HEK293 (cell line): ENCODE measurements around the gene BBC3.
"Not testable (repeated sequence)": the region's sequence is repeated elsewhere in the genome, so short reads cannot be mapped to it uniquely, and the experiment has no call there.

Experiments used
- CTCF ChIA-PET: fragments of 350-600 bp; formaldehyde crosslinking; extraction: SDS; loops from one replicate; lab custom pipeline; 2021; ENCODE audit warnings: antibody characterized with exemption; lab: Yijun Ruan, JAX
- POLR2A ChIA-PET: fragments of 300-600 bp; formaldehyde crosslinking; extraction: SDS; loops from one replicate; lab custom pipeline; 2020; ENCODE audit warnings: antibody characterized with exemption, inconsistent platforms; lab: Yijun Ruan, JAX
- H3K27ac ChIP-seq: fragments of 200-500 bp; sonication (Bioruptor generic); 2 replicates; pipeline ENCODE4 v1.5.1; 2014; ENCODE audit warnings: low read depth, low read length, control low read depth, inconsistent platforms; ENCODE audit errors: extremely low read depth
- H3K36me3 ChIP-seq, 2 experiments: fragments of 200-500 bp in 1 of 2; sonication (Bioruptor generic) in 1 of 2; 1 replicate in 1 of 2; 2 replicates in 1 of 2; pipeline ENCODE4 v1.5.1; 2014 to 2017; ENCODE audit warnings: inconsistent platforms in 2 of 2, low read length in 2 of 2; ENCODE audit not compliant: control insufficient read depth in 2 of 2, insufficient read depth in 1 of 2
- H3K4me1 ChIP-seq: fragments of 200-500 bp; sonication (Bioruptor generic); 2 replicates; pipeline ENCODE4 v1.5.1; 2014; ENCODE audit warnings: mild to moderate bottlenecking, low read length, inconsistent platforms; ENCODE audit not compliant: control insufficient read depth, insufficient read depth
- H3K4me3 ChIP-seq: 2 replicates; pipeline ENCODE4 v1.5.1; 2011; ENCODE audit warnings: low read depth, mild to moderate bottlenecking, control low read depth, low read length, moderate library complexity
- H3K9me3 ChIP-seq: fragments of 200-500 bp; sonication (Bioruptor generic); 2 replicates; pipeline ENCODE4 v1.5.1; 2014; ENCODE audit warnings: low read depth, low read length, inconsistent platforms; ENCODE audit not compliant: control insufficient read depth, insufficient read depth
- ZBTB6 ChIP-seq: fragments of 450-650 bp; formaldehyde crosslinking; IDR thresholded peaks from 2 replicates; pipeline ENCODE4 v1.5.1; 2017; ENCODE audit warnings: missing biosample characterization, missing genetic modification characterization
- ZBTB7A ChIP-seq: fragments of 450-650 bp; formaldehyde crosslinking; IDR thresholded peaks from 2 replicates; pipeline ENCODE4 v1.5.1; 2016; ENCODE audit warnings: low read depth, missing biosample characterization, missing genetic modification characterization
- ZNF18 ChIP-seq: fragments of 450-650 bp; formaldehyde crosslinking; IDR thresholded peaks from 2 replicates; pipeline ENCODE4 v1.5.1; 2016; ENCODE audit warnings: missing biosample characterization, missing genetic modification characterization
- ZNF362 ChIP-seq: fragments of 450-650 bp; formaldehyde crosslinking; IDR thresholded peaks from 2 replicates; pipeline ENCODE4 v1.5.1; 2016; ENCODE audit warnings: missing biosample characterization, missing genetic modification characterization
- ZNF518A ChIP-seq: fragments of 450-650 bp; formaldehyde crosslinking; conservative IDR thresholded peaks from 2 replicates; pipeline ENCODE4 v1.5.1; 2016; ENCODE audit warnings: low read depth, missing biosample characterization, missing genetic modification characterization
- ZNF704 ChIP-seq: fragments of 450-650 bp; formaldehyde crosslinking; IDR thresholded peaks from 2 replicates; pipeline ENCODE4 v1.5.1; 2016; ENCODE audit warnings: missing biosample characterization, missing genetic modification characterization
- ZNF785 ChIP-seq: fragments of 450-650 bp; formaldehyde crosslinking; IDR thresholded peaks from 2 replicates; pipeline ENCODE4 v1.5.1; 2016; ENCODE audit warnings: missing biosample characterization, missing genetic modification characterization

Gene BBC3

GRCh38 chr19:47264629-47265028 lies 33.6 kb upstream of the BBC3 start (continued):
- TF ChIP-seq ZNF18 (tag by site-specific recombination) (no peak), ZNF362 (tag by site-specific recombination) (no peak), ZBTB7A (tag by site-specific recombination) (no peak), ZNF785 (tag by site-specific recombination) (no peak), ZNF704 (tag by site-specific recombination) (no peak), ZBTB6 (no peak)

- not testable (repeated sequence) for H3K4me1 ChIP-seq, H3K27ac ChIP-seq, H3K4me3 ChIP-seq, H3K9me3 ChIP-seq
- ChIA-PET CTCF (interaction anchor here (0.8 to 1.4 kb wide), 3 partner anchors 14 to 51 kb away, joined by 4 to 5 read pairs (median 4); no protein-coding TSS in a partner anchor), POLR2A (interaction anchor here (0.7 to 2.1 kb wide), 7 partner anchors 9 to 36 kb away, joined by 3 to 9 read pairs (median 4); partner anchors contain the start of gene INAFM1)
- H3K36me3 ChIP-seq: peaks cover 28 to 59% of the 10 kb centered on the region in 2 experiments; a peak in 2 of 3 replicates
Measured at GRCh38 chr19:47261946-47262793, 31.2 kb upstream of the BBC3 start.

- H3K4me1 ChIP-seq: peaks cover 6% of the 10 kb centered on the region
- no peak for TF ChIP-seq ZNF518A (tag by site-specific recombination)
- POLR2A ChIA-PET: interaction anchor here (0.6 to 1.4 kb wide), 3 partner anchors 14 to 246 kb away, joined by 3 to 4 read pairs (median 4); partner anchors contain the start of gene INAFM1
- H3K27ac ChIP-seq: no peak overlapping the region
- no peak overlapping the region for H3K4me3 ChIP-seq
- CTCF ChIA-PET: interaction anchor here (1.5 kb wide), 1 partner anchor 9 kb away, joined by 4 read pairs; no protein-coding TSS in a partner anchor
- H3K9me3 ChIP-seq: no peaks in the 10 kb centered on the region
- peaks cover 24 to 51% of the 10 kb centered on the region in 2 experiments; a peak in 2 of 3 replicates for H3K36me3 ChIP-seq
Measured at GRCh38 chr19:47260476-47260875, 29.5 kb upstream of the BBC3 start.
